ENCODE measurements around the gene NFE2L2. TPM values are rescaled to one million over a fixed set of nuclear protein-coding genes. Genes with fewer than 3 reads are reported as not detected.
"Not testable (repeated sequence)": the region's sequence is repeated elsewhere in the genome, so short reads cannot be mapped to it uniquely, and the experiment has no call there.

The NFE2L2 gene
- total RNA-seq, 1 experiment from 2014 or later, result 80.0 TPM

DNA sequence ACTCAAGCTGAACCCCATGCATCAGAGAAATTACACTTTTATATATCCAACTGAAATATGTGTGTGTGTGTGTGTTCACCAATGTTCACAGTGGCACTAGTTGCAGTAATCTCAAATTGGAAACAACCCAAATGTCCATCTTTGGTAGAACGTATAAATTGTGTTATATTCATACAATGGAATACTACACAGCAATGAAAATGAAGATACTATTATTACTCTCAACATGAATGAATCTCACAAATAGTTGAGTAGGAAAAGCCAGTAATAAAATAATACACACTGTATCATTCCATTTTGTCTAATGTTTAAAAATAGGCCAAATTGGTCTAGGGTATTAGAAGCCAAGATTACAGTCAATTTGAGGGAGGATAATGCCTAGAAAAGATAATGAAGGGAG is 48.0 kb upstream of the NFE2L2 start:
- ChIA-PET CTCF (no interaction called here), POLR2A (ENCODE audit: low non-redundant PET) (no interaction called here)
- Histone ChIP-seq H3K27me3 (replicated peaks; ENCODE audit: insufficient read depth, low read depth, low read length, poor library complexity) (no peaks in the 10 kb centered on the region), H3K27ac (ENCODE audit: low read depth, low read length, poor library complexity, severe bottlenecking) (no peak overlapping the region), H3K9me3 (ENCODE audit: low read depth, low read length, poor library complexity, severe bottlenecking) (no peaks in the 10 kb centered on the region), H3K36me3 (ENCODE audit: insufficient read depth, low read length, poor library complexity, severe bottlenecking) (no peaks in the 10 kb centered on the region), H3K4me3 (ENCODE audit: low read depth, low read length, poor library complexity, severe bottlenecking) (no peak overlapping the region), H3K4me1 (ENCODE audit: insufficient read depth, low read length, poor library complexity, severe bottlenecking) (peaks cover 18% of the 10 kb centered on the region)
- intact Hi-C loops (cut with micrococcal nuclease; ENCODE audit: unreplicated experiment), result no loop called here
- no peak for DNase-seq (ENCODE audit: low spot score)
- no peak for TF ChIP-seq EZH2 (IDR thresholded peaks at IDR 0.05; ENCODE audit: borderline replicate concordance, low read depth, low read length, poor library complexity, severe bottlenecking)
- TF ChIP-seq, protein P1, sequence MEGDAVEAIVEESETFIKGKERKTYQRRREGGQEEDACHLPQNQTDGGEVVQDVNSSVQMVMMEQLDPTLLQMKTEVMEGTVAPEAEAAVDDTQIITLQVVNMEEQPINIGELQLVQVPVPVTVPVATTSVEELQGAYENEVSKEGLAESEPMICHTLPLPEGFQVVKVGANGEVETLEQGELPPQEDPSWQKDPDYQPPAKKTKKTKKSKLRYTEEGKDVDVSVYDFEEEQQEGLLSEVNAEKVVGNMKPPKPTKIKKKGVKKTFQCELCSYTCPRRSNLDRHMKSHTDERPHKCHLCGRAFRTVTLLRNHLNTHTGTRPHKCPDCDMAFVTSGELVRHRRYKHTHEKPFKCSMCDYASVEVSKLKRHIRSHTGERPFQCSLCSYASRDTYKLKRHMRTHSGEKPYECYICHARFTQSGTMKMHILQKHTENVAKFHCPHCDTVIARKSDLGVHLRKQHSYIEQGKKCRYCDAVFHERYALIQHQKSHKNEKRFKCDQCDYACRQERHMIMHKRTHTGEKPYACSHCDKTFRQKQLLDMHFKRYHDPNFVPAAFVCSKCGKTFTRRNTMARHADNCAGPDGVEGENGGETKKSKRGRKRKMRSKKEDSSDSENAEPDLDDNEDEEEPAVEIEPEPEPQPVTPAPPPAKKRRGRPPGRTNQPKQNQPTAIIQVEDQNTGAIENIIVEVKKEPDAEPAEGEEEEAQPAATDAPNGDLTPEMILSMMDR (conservative IDR thresholded peaks at IDR 0.05; ENCODE audit: low read depth, low read length), result no peak
- BruUV-seq (replicated peaks), result no TSS peak

DNA sequence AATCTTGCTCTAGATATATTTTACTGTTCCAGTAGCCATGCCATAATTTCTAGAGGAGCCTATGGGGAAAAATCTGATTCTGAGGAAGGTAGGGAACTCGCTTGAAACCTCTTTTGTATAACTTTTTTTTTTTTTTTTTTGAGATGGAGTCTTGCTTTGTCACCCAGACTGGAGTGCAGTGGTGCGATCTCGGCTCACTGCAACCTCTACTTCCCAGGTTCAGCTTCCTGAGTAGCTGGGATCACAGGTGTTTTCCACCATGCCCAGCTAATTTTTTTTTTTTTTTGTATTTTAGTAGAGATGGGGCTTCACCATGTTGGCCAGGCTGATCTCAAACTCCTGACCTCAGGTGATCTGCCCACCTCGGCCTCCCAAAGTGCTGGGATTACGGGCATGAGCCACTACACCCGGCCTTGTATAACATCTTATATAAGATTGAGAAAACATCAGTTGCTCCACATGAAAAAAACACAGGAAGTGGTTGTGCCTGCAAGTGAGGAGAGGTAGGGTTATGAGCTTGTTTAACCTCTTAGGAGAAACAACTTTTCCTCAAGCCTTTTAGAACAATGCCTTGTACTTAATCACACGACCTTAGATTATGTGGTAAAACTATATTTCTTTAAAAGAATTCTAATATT is 45.3 kb upstream of the NFE2L2 start:
- H3K27me3 ChIP-seq (replicated peaks; ENCODE audit: insufficient read depth, low read depth, low read length, poor library complexity); H3K36me3 ChIP-seq (ENCODE audit: insufficient read depth, low read length, poor library complexity, severe bottlenecking); intact Hi-C loops (cut with micrococcal nuclease; ENCODE audit: unreplicated experiment); H3K4me3 ChIP-seq (ENCODE audit: low read depth, low read length, poor library complexity, severe bottlenecking); H3K27ac ChIP-seq (ENCODE audit: low read depth, low read length, poor library complexity, severe bottlenecking); POLR2A ChIA-PET (ENCODE audit: low non-redundant PET); H3K9me3 ChIP-seq (ENCODE audit: low read depth, low read length, poor library complexity, severe bottlenecking); BruUV-seq (replicated peaks); DNase-seq (ENCODE audit: low spot score): not testable (repeated sequence)
- H3K4me1 ChIP-seq (ENCODE audit: insufficient read depth, low read length, poor library complexity, severe bottlenecking), result peaks cover 17% of the 10 kb centered on the region
- CTCF ChIA-PET, result interaction anchor here (0.7 kb wide), 1 partner anchor 699 kb away, joined by 3 read pairs; no protein-coding TSS in a partner anchor

DNA sequence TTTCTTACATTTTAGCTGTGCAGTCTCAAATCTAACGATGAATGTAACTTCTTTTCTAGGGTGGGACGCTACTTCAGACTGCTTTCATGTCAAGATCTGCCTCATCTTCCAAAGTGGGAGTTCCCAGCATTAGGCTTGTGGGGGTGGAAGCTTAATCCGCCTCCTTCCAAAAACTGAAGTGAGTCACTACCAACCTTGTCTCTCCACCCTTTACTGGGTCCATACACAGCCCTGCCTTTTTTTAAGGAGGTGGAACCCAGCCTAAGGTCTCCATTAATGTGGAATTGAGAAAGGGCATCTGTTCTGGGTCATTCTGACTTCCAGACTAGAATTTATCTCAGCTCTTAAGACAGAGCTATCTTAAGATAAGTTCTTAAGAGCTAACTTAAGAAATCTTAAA is 42.0 kb upstream of the NFE2L2 start:
- no TSS peak for BruUV-seq (replicated peaks)
- no peak overlapping the region for H3K4me3 ChIP-seq (ENCODE audit: low read depth, low read length, poor library complexity, severe bottlenecking)

More for the DNA sequence above, 42.0 kb upstream of the NFE2L2 start:
- H3K27ac ChIP-seq (ENCODE audit: low read depth, low read length, poor library complexity, severe bottlenecking), result no peak overlapping the region
- no peaks in the 10 kb centered on the region for H3K9me3 ChIP-seq (ENCODE audit: low read depth, low read length, poor library complexity, severe bottlenecking)
- H3K4me1 ChIP-seq (ENCODE audit: insufficient read depth, low read length, poor library complexity, severe bottlenecking), result no peaks in the 10 kb centered on the region
- ChIA-PET POLR2A (ENCODE audit: low non-redundant PET) (no interaction called here), CTCF (no interaction called here)
- intact Hi-C loops (cut with micrococcal nuclease; ENCODE audit: unreplicated experiment), result no loop called here
- H3K36me3 ChIP-seq (ENCODE audit: insufficient read depth, low read length, poor library complexity, severe bottlenecking), result no peaks in the 10 kb centered on the region
- no peaks in the 10 kb centered on the region for H3K27me3 ChIP-seq (replicated peaks; ENCODE audit: insufficient read depth, low read depth, low read length, poor library complexity)
- no peak for DNase-seq (ENCODE audit: low spot score)
- TF ChIP-seq, protein P1 (conservative IDR thresholded peaks at IDR 0.05; ENCODE audit: low read depth, low read length), result no peak
- TF ChIP-seq EZH2 (IDR thresholded peaks at IDR 0.05; ENCODE audit: borderline replicate concordance, low read depth, low read length, poor library complexity, severe bottlenecking), result no peak

All from A673 (cell line).